ENCODE data around the gene FAM210A. TPM values are rescaled to one million over a fixed set of nuclear protein-coding genes. Genes with fewer than 3 reads are reported as not detected.
A peak's percentile ranks its signal among the peaks of the same experiment; 100 is the strongest.
"Not testable (repeated sequence)": the region's sequence is repeated elsewhere in the genome, so short reads cannot be mapped to it uniquely, and the experiment has no call there.

FAM210A gene
- total RNA-seq, 1 donor from 2014 or later: 42.3 TPM

- H3K36me3 Mint-ChIP-seq (ENCODE audit: low read depth): peaks cover 39% of the 10 kb centered on the region
- peak overlapping the region; percentile 85 for H3K4me3 Mint-ChIP-seq
- intact Hi-C loops (cut with micrococcal nuclease): loop anchor here (1.0 to 10.0 kb wide), 6 partner anchors 51 to 1021 kb away; partner anchors contain the start of genes CEP192, CEP76 and PSMG2
- no peaks in the 10 kb centered on the region for H3K27me3 Mint-ChIP-seq
- no peaks in the 10 kb centered on the region for H3K9me3 Mint-ChIP-seq
- no peak for DNase-seq
- H3K4me1 Mint-ChIP-seq: peaks cover 59% of the 10 kb centered on the region
- H3K27ac Mint-ChIP-seq: peak overlapping the region; percentile 83
Measured at GRCh38 chr18:13725566-13726231, 659 bp downstream of the FAM210A start.

DNA sequence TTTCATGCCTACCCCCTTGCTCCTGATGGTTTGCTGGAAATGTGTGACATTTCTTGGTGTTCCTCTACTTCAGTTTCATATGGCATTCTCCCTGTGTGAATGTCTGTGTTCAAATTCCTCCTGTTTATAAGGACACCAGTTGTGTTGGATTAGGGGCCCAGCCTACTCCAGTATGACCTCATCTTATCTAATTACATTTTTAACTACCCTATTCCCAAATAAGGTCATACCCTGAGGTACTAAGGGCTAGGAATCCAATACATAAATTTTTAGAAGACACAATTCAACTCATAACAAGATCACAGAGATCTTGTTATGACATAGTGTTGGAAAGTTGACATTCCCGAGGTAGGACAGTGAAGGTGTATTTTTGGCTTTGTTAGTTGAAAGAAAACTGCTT, 5.5 kb downstream of the FAM210A start:
- H3K27ac Mint-ChIP-seq: no peak overlapping the region
- intact Hi-C loops (cut with micrococcal nuclease): loop anchor here (10.0 kb wide), 2 partner anchors 46 to 1016 kb away; partner anchors contain the start of genes CEP76 and PSMG2
- no peak overlapping the region for H3K4me3 Mint-ChIP-seq
- peaks cover 4% of the 10 kb centered on the region for H3K9me3 Mint-ChIP-seq
- no peaks in the 10 kb centered on the region for H3K27me3 Mint-ChIP-seq
- peaks cover 42% of the 10 kb centered on the region for H3K36me3 Mint-ChIP-seq (ENCODE audit: low read depth)
- H3K4me1 Mint-ChIP-seq: peaks cover 34% of the 10 kb centered on the region
- DNase-seq: no peak

DNA sequence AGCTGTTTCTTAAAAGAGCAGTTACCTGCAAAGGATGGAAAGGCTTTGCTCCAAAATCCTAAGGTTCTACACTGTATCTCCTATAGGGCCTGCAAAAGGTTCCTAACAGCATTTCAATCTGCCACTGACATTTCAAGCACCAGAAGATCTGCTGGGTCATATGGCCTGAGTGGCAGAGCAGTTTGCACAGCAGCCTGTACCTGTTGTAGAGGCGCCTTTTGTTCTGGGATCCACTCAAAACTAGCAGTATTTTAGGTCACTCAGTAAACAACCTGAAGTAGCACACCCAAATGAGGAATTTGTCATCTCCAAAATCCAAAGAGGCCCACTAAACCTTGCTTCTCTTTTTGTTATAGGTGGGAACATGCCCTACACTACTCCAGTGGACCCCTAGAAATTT, 6.2 kb downstream of the FAM210A start:
- peaks cover 4% of the 10 kb centered on the region for H3K9me3 Mint-ChIP-seq
- no peaks in the 10 kb centered on the region for H3K27me3 Mint-ChIP-seq
- H3K36me3 Mint-ChIP-seq (ENCODE audit: low read depth): peaks cover 38% of the 10 kb centered on the region
- H3K4me3 Mint-ChIP-seq: no peak overlapping the region
- H3K4me1 Mint-ChIP-seq: peaks cover 28% of the 10 kb centered on the region
- intact Hi-C loops (cut with micrococcal nuclease): loop anchor here (10.0 kb wide), 2 partner anchors 45 to 1015 kb away; partner anchors contain the start of genes CEP76 and PSMG2
- no peak for DNase-seq
- H3K27ac Mint-ChIP-seq: no peak overlapping the region

DNA sequence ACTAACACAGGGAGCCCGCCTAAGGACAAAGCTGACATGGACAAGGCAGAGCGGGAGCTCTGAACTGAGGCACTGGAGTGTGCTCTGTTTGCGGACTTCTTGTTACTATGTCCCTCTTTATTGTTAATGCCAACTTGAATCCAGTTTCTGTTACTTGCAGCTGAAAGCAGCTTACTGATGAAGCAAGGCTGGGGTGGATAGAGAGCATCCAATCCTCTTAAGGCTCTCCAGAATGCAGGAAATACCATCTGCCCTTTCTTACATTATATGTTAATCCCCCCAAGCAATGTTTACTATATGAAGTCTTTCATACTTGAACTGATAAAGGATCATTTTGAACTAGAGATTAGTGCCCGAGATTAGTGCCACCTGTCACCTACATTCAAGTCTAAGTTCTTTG, 9.4 kb downstream of the FAM210A start:
- Mint-ChIP-seq H3K4me1 (peaks cover 6% of the 10 kb centered on the region), H3K4me3 (no peak overlapping the region), H3K36me3 (ENCODE audit: low read depth) (peaks cover 29% of the 10 kb centered on the region), H3K9me3 (peaks cover 4% of the 10 kb centered on the region), H3K27me3 (no peaks in the 10 kb centered on the region), H3K27ac (no peak overlapping the region)
- DNase-seq: no peak
- intact Hi-C loops (cut with micrococcal nuclease): no loop called here

- no peak overlapping the region for H3K4me3 Mint-ChIP-seq
- intact Hi-C loops (cut with micrococcal nuclease): no loop called here
- no peak overlapping the region for H3K27ac Mint-ChIP-seq
- no peak for DNase-seq
- no peaks in the 10 kb centered on the region for H3K27me3 Mint-ChIP-seq
- H3K36me3 Mint-ChIP-seq (ENCODE audit: low read depth): peaks cover 33% of the 10 kb centered on the region
- H3K4me1 Mint-ChIP-seq: peaks cover 3% of the 10 kb centered on the region
- peaks cover 16% of the 10 kb centered on the region for H3K9me3 Mint-ChIP-seq
Measured at GRCh38 chr18:13715330-13715729, 11.0 kb downstream of the FAM210A start.

DNA sequence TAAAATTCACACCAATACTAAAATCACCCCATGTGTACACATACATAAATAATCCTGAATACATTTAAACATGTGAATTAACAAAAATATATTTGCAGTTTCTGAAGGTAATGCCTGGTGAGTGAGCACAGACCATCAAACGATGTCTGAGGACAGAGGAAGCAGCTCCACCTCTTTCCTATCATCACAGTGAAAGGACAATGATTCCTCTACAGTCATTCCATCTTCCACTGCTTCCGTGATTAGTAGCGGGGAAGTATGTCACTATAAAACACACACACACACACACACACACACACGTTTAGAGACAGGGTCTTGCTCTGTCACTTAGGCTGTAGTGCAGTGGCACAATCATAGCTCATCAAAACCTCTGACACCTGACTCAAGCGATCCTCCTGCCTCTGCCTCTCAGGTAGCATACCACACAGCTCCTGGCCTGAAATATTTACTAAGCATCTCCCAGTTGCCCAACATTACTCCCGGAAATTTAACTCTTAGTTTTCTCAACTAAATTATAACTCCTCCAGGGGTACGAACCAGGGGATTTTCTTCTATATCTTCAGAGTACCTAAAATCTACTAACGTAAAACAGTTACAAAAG, 12.8 kb downstream of the FAM210A start:
- Mint-ChIP-seq H3K27me3 (no peaks in the 10 kb centered on the region), H3K9me3 (peaks cover 22% of the 10 kb centered on the region), H3K4me1 (peaks cover 3% of the 10 kb centered on the region), H3K27ac (no peak overlapping the region), H3K36me3 (ENCODE audit: low read depth) (peaks cover 36% of the 10 kb centered on the region), H3K4me3 (no peak overlapping the region)
- DNase-seq: no peak
- intact Hi-C loops (cut with micrococcal nuclease): no loop called here

DNA sequence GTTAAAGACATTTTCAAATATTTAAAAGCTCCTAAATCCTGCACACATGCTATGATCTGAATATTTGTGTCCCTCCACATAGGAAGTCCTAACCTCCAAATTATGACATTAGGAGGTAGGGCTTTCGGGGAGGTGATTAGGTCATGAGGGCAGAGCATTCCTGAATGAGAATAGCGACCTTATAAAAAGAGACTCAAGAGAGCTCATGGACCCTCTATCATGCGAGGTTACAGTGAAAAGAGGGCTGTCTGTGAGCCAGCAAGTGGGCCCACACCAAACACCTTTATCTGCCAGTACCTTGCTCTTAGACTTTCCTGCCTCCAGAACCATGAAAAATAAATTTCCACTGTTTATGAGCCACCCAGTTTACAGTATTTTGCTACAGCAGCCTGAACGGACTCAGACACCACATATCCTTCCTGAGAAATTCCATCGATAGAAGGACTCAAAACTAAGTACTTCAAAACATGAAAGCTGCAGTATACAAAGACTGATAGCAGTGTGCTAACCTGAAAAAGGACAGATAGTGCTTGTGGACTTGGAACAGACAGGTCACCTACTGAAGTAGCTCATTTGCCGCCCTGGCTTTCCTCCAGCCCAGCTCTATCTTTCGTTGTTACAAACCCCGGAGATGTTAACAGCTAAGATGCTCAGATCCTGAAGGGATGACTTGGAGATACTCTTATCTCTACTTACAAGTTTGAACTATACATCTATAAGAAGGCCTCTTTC, 13.8 kb downstream of the FAM210A start:
- peaks cover 3% of the 10 kb centered on the region for H3K4me1 Mint-ChIP-seq
- intact Hi-C loops (cut with micrococcal nuclease): no loop called here
- H3K27me3 Mint-ChIP-seq: no peaks in the 10 kb centered on the region
- no peak for DNase-seq
- no peak overlapping the region for H3K27ac Mint-ChIP-seq
- H3K9me3 Mint-ChIP-seq: peaks cover 22% of the 10 kb centered on the region
- H3K36me3 Mint-ChIP-seq (ENCODE audit: low read depth): peaks cover 35% of the 10 kb centered on the region
- no peak overlapping the region for H3K4me3 Mint-ChIP-seq

GRCh38 chr18:13710414-13710831, 15.9 kb downstream of the FAM210A start:
- peak; percentile 32 for DNase-seq
- Mint-ChIP-seq H3K9me3 (peaks cover 28% of the 10 kb centered on the region), H3K27me3 (no peaks in the 10 kb centered on the region), H3K4me1 (peaks cover 3% of the 10 kb centered on the region), H3K4me3 (no peak overlapping the region), H3K27ac (no peak overlapping the region), H3K36me3 (ENCODE audit: low read depth) (peaks cover 48% of the 10 kb centered on the region)
- intact Hi-C loops (cut with micrococcal nuclease): no loop called here

GRCh38 chr18:13703899-13704298, 22.5 kb downstream of the FAM210A start:
- intact Hi-C loops (cut with micrococcal nuclease): no loop called here
- Mint-ChIP-seq H3K27ac (no peak overlapping the region), H3K4me1 (no peaks in the 10 kb centered on the region), H3K36me3 (ENCODE audit: low read depth) (peaks cover 61% of the 10 kb centered on the region), H3K4me3 (no peak overlapping the region), H3K9me3 (peaks cover 25% of the 10 kb centered on the region), H3K27me3 (no peaks in the 10 kb centered on the region)
- DNase-seq: no peak

DNA sequence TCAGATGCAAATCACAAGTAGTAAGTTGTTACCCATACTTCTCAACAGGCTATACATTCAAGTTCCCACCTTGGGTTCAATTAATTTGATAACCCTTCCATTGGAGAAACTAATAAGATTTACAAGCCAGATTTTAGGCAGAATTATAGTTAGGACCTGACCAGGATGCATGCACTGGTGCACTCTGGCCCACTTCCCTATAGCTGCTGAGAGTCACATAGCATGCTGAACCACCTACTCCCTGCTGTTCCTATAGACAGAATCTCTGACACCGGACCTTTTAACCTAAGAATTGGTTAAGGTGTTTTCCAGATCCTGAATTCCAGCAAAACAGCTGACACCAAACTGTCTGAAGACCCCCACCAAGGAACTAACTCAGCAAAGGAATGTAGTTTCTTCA, 26.2 kb downstream of the FAM210A start:
- H3K36me3 Mint-ChIP-seq (ENCODE audit: low read depth): peaks cover 54% of the 10 kb centered on the region
- DNase-seq: peak; percentile 21
- no peaks in the 10 kb centered on the region for H3K27me3 Mint-ChIP-seq
- intact Hi-C loops (cut with micrococcal nuclease): no loop called here
- no peak overlapping the region for H3K27ac Mint-ChIP-seq
- peaks cover 13% of the 10 kb centered on the region for H3K9me3 Mint-ChIP-seq
- H3K4me3 Mint-ChIP-seq: no peak overlapping the region
- H3K4me1 Mint-ChIP-seq: peaks cover 1% of the 10 kb centered on the region

GRCh38 chr18:13696961-13697360, 29.4 kb downstream of the FAM210A start:
- Mint-ChIP-seq H3K36me3 (ENCODE audit: low read depth) (peaks cover 46% of the 10 kb centered on the region), H3K27ac (no peak overlapping the region), H3K4me3 (no peak overlapping the region), H3K27me3 (no peaks in the 10 kb centered on the region), H3K9me3 (peaks cover 23% of the 10 kb centered on the region), H3K4me1 (peaks cover 6% of the 10 kb centered on the region)
- intact Hi-C loops (cut with micrococcal nuclease): no loop called here
- no peak for DNase-seq

- H3K27me3 Mint-ChIP-seq; H3K27ac Mint-ChIP-seq; intact Hi-C loops (cut with micrococcal nuclease); H3K4me1 Mint-ChIP-seq; DNase-seq; H3K4me3 Mint-ChIP-seq: not testable (repeated sequence)
- H3K36me3 Mint-ChIP-seq (ENCODE audit: low read depth): peaks cover 43% of the 10 kb centered on the region
- peaks cover 24% of the 10 kb centered on the region for H3K9me3 Mint-ChIP-seq
Measured at GRCh38 chr18:13695337-13695736, 31.0 kb downstream of the FAM210A start.

- Mint-ChIP-seq H3K36me3 (ENCODE audit: low read depth) (peaks cover 26% of the 10 kb centered on the region), H3K4me1 (peaks cover 10% of the 10 kb centered on the region), H3K9me3 (peaks cover 20% of the 10 kb centered on the region)
- H3K4me3 Mint-ChIP-seq; H3K27ac Mint-ChIP-seq; intact Hi-C loops (cut with micrococcal nuclease); H3K27me3 Mint-ChIP-seq: not testable (repeated sequence)
- peak; percentile 18 for DNase-seq
Measured at GRCh38 chr18:13690060-13690459, 36.3 kb downstream of the FAM210A start.

Measured in activated CD4-positive, alpha-beta T cell treated with anti-CD3 and anti-CD28 coated beads, Interleukin-2, amount 10 ng/mL, durations not matched to agents 24 days and 14 days (primary cell).